OCI-LY3 (cell line): ENCODE results near the gene PLEKHA6.

Experiments
- EZH2phosphoT487 ChIP-seq: fragments of 200-600 bp; shearing (Covaris generic); IDR thresholded peaks from 2 replicates; pipeline ENCODE4 v1.6.1; 2018; ENCODE audit warnings: antibody characterized with exemption, mixed run types, low read depth
- TF ChIP-seq, protein P1 (sequence below): fragments of 200-600, 300-600 bp; sonication (generic); IDR thresholded peaks from 2 replicates; pipeline ENCODE4 v1.5.1; 2014; ENCODE audit warnings: antibody characterized with exemption, low read length, low read depth

DNA sequence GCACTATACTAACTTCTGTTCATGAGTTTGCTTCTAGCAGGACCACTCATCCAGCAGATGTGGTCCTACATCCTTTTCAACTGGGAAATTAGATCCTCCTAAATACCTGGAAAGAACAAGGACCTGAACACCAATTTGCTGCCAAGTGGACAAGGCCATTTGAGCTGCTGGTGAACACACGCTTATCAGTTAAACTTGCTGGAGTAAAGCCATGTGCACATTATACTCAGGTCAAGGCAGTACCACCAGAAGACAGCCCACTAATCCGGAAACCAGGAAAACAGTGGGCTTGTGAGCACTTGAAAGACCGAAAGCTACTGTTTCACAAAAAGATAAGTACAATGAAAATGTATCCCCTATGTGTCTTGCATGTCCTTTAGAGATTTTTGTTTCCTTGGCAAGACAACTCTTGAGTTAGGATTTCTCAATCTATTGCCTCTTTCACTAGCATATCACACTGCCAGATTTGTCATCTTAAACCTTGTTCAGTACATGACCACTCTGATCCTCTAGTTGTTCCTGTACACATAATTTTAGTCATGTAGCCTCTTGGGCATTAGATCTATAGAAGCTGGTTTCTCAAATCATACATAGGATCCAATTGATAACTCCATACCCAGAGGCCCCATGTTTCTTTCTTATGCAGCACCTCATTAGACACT is 189.1 kb downstream of the PLEKHA6 start:
- TF ChIP-seq, protein P1, sequence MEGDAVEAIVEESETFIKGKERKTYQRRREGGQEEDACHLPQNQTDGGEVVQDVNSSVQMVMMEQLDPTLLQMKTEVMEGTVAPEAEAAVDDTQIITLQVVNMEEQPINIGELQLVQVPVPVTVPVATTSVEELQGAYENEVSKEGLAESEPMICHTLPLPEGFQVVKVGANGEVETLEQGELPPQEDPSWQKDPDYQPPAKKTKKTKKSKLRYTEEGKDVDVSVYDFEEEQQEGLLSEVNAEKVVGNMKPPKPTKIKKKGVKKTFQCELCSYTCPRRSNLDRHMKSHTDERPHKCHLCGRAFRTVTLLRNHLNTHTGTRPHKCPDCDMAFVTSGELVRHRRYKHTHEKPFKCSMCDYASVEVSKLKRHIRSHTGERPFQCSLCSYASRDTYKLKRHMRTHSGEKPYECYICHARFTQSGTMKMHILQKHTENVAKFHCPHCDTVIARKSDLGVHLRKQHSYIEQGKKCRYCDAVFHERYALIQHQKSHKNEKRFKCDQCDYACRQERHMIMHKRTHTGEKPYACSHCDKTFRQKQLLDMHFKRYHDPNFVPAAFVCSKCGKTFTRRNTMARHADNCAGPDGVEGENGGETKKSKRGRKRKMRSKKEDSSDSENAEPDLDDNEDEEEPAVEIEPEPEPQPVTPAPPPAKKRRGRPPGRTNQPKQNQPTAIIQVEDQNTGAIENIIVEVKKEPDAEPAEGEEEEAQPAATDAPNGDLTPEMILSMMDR = no peak
- no peak for TF ChIP-seq EZH2phosphoT487
